HepG2 (cell line): Measurements from ENCODE around the gene LRTM2. TPM values are rescaled to one million over a fixed set of nuclear protein-coding genes. Genes with fewer than 3 reads are reported as not detected.

Experiments used
- ARID2 ChIP-seq: sonication (generic); formaldehyde crosslinking; IDR thresholded peaks from 2 replicates; pipeline ENCODE4 v1.8.1; 2022; ENCODE audit warnings: mild to moderate bottlenecking, missing genetic modification reagents, borderline replicate concordance
- DNMT3B ChIP-seq: conservative IDR thresholded peaks from 2 replicates; pipeline ENCODE4 v1.6.1; 2016; ENCODE audit warnings: missing biosample characterization, control low read depth
- HNF4G ChIP-seq, 2 experiments: sonication (generic) in 1 of 2; formaldehyde crosslinking in 1 of 2; IDR thresholded peaks; 2 replicates each; pipeline versions ENCODE4 v1.4.0 to v1.6.1; 2011 to 2020; ENCODE audit warnings: borderline replicate concordance in 2 of 2, low read depth in 2 of 2, mild to moderate bottlenecking in 2 of 2, low read length in 1 of 2, missing genetic modification reagents in 1 of 2, moderate library complexity in 1 of 2
- IKZF4 ChIP-seq: sonication (generic); formaldehyde crosslinking; IDR thresholded peaks from 2 replicates; pipeline ENCODE4 v1.5.1; 2020; ENCODE audit warnings: borderline replicate concordance, mild to moderate bottlenecking, low read depth, missing genetic modification reagents; ENCODE audit errors: not compliant biosample characterization
- MIXL1 ChIP-seq: IDR thresholded peaks from 2 replicates; pipeline ENCODE4 v1.6.1; 2016
- RELA ChIP-seq: sonication (generic); formaldehyde crosslinking; IDR thresholded peaks from 2 replicates; pipeline ENCODE4 v1.4.0; 2020; ENCODE audit warnings: missing genetic modification reagents
- SNAI1 ChIP-seq: sonication (generic); formaldehyde crosslinking; IDR thresholded peaks from 2 replicates; pipeline ENCODE4 v1.5.0; 2020; ENCODE audit warnings: mild to moderate bottlenecking, missing genetic modification reagents, borderline replicate concordance
- SOX13 ChIP-seq, 3 experiments: fragments of 450-650 bp in 1 of 3; sonication (generic) in 1 of 3; formaldehyde crosslinking in 1 of 3; IDR thresholded peaks in 2 of 3; conservative IDR thresholded peaks in 1 of 3; 2 replicates each; pipeline versions ENCODE4 v1.5.0 to v1.6.1; 2016 to 2020; ENCODE audit warnings: antibody characterized with exemption in 1 of 3, mild to moderate bottlenecking in 1 of 3, missing compliant biosample characterization in 1 of 3, missing genetic modification reagents in 1 of 3, moderate library complexity in 1 of 3
- SRSF1 ChIP-seq: fragments of 200-400 bp; formaldehyde crosslinking; optimal IDR thresholded peaks from 2 replicates; pipeline ENCODE3; 2017; ENCODE audit warnings: mild to moderate bottlenecking, low read depth, low read length, moderate library complexity
- TARDBP ChIP-seq: sonication (generic); formaldehyde crosslinking; IDR thresholded peaks from 2 replicates; pipeline ENCODE4 v1.8.0; 2022; ENCODE audit warnings: mild to moderate bottlenecking, missing genetic modification reagents
- TBP ChIP-seq: sonication (generic); formaldehyde crosslinking; IDR thresholded peaks from 2 replicates; pipeline ENCODE4 v1.5.0; 2020; ENCODE audit warnings: missing genetic modification reagents
- ZFY ChIP-seq: sonication (generic); formaldehyde crosslinking; IDR thresholded peaks from 2 replicates; pipeline ENCODE4 v1.4.0; 2020; ENCODE audit warnings: missing genetic modification reagents
- ZMYM3 ChIP-seq: sonication (generic); formaldehyde crosslinking; IDR thresholded peaks from 2 replicates; pipeline ENCODE4 v1.5.1; 2020; ENCODE audit warnings: mild to moderate bottlenecking, missing genetic modification reagents
- ZNF143 ChIP-seq: sonication (generic); formaldehyde crosslinking; IDR thresholded peaks from 2 replicates; pipeline ENCODE4 v1.4.0; 2020; ENCODE audit warnings: missing genetic modification reagents
- ZNF333 ChIP-seq: sonication (generic); formaldehyde crosslinking; IDR thresholded peaks from 2 replicates; pipeline ENCODE4 v1.4.0; 2020; ENCODE audit warnings: mild to moderate bottlenecking, missing genetic modification reagents, borderline replicate concordance
- ZNF430 ChIP-seq: sonication (generic); formaldehyde crosslinking; IDR thresholded peaks from 2 replicates; pipeline ENCODE4 v1.9.0; 2021; ENCODE audit warnings: mild to moderate bottlenecking, missing genetic modification reagents
- ZNF629 ChIP-seq: sonication (generic); formaldehyde crosslinking; conservative IDR thresholded peaks from 2 replicates; pipeline ENCODE4 v1.5.0; 2020; ENCODE audit warnings: missing genetic modification reagents
- ZNF724P ChIP-seq: sonication (generic); formaldehyde crosslinking; IDR thresholded peaks from 2 replicates; pipeline ENCODE4 v1.8.0; 2022; ENCODE audit warnings: missing genetic modification reagents, borderline replicate concordance
- ZNF775 ChIP-seq: sonication (generic); formaldehyde crosslinking; IDR thresholded peaks from 2 replicates; pipeline ENCODE4 v1.4.0; 2020; ENCODE audit warnings: missing genetic modification reagents, mild to moderate bottlenecking, moderate library complexity, borderline replicate concordance
- ZSCAN9 ChIP-seq: IDR thresholded peaks from 2 replicates; pipeline ENCODE4 v1.6.1; 2016; ENCODE audit warnings: borderline replicate concordance
- polyA plus RNA-seq, 8 experiments: library from polyadenylated mRNA; depleted of rRNA in 3 of 8; stranded (reverse) in 7 of 8; unstranded in 1 of 8; fragments of >200 nt; fragmentation: Illumina TruSeq in 4 of 8; extraction: Trizol in 4 of 8; gene quantifications; 2 replicates each; pipeline versions ENCODE4 v1.2.1 to v1.2.3, GENCODE V29; 2011 to 2016; ENCODE audit warnings: low read depth in 4 of 8, missing spikeins in 1 of 8, mixed read lengths in 1 of 8; ENCODE audit not compliant: insufficient read depth in 1 of 8
- total RNA-seq, 5 experiments: library from RNA; depleted of rRNA; stranded (reverse); fragments of >200 nt; fragmentation: Illumina TruSeq; extraction: Trizol; gene quantifications; 2 replicates each; pipeline ENCODE4 v1.2.3, GENCODE V29; 2016; ENCODE audit warnings: low read depth in 1 of 5
- TF ChIP-seq, protein P1 (sequence below): sonication (generic); formaldehyde crosslinking; IDR thresholded peaks from 2 replicates; pipeline ENCODE4 v1.8.1; 2023; ENCODE audit warnings: mild to moderate bottlenecking, moderate library complexity, missing genetic modification reagents
- TF ChIP-seq, protein P2 (sequence below): IDR thresholded peaks from 2 replicates; pipeline ENCODE4 v1.6.1; 2016; ENCODE audit warnings: missing compliant biosample characterization, missing genetic modification reagents, borderline replicate concordance
- TF ChIP-seq, protein P3 (sequence below): sonication (generic); formaldehyde crosslinking; IDR thresholded peaks from 2 replicates; pipeline ENCODE4 v1.5.0; 2020; ENCODE audit warnings: missing genetic modification reagents
- TF ChIP-seq, protein P4 (sequence below): sonication (generic); formaldehyde crosslinking; IDR thresholded peaks from 2 replicates; pipeline ENCODE4 v1.5.0; 2020; ENCODE audit warnings: mild to moderate bottlenecking, missing genetic modification reagents

Gene LRTM2
- total and polyA plus RNA-seq, 2 of the 13 experiments (the other 11 are each of a cell fraction or from before 2014, with no cell fraction given), result 0.09 TPM; not detected in 1

DNA sequence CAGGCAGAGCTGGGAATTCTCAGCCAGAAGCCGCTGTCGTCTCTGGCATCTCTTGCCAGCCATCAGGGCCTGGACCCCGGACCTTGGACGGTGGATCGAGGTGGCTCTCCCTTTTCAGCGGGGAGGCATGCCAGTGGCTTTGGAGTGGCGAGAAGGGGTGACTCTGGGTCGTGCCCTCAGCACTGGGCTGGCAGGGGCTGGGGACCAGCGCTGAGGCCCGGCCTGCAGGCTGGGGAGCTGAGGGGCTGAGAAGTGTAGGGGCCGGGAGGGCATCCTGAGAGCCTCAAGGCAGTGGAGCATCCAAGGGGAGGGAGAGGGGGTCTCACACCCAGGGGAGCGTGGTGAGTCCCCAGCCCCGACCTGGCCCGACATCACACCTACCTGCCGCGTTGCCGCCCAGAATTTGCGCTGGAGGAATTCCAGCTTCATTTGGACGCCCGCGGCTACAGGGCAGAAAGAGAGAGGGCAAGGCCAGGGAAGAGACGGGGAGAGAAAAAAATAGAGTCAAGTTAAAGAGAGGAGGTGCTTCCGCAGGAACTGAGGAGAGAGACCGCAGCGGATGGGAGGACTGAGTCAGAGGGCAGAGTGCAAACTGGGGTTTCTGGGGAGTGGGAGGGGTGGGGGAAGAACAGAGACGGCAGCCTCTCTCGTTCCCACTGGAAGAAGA lies 9.0 kb upstream of the LRTM2 start (continued):
- TF ChIP-seq, protein P1, sequence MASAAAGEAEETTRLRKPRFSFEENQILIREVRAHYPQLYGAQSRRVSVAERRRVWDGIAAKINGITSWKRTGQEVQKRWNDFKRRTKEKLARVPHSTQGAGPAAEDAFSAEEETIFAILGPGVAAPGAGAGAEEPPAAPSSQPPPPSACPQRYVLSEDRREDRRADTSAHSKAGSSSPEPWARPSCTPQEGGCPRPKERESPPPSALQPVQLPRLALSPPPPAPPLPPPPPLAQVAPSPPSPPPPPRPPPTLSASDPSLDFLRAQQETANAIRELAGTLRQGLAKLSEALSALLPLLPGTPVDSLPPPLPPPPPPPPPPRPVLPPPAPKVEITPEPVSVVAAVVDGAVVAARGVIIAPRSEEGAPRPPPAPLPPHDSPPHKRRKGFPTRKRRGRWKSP (CRISPR knock-in tag), result 0 out of 2 replicates have a peak, but pooled peaks have one; percentile 41
- TF ChIP-seq, protein P2, sequence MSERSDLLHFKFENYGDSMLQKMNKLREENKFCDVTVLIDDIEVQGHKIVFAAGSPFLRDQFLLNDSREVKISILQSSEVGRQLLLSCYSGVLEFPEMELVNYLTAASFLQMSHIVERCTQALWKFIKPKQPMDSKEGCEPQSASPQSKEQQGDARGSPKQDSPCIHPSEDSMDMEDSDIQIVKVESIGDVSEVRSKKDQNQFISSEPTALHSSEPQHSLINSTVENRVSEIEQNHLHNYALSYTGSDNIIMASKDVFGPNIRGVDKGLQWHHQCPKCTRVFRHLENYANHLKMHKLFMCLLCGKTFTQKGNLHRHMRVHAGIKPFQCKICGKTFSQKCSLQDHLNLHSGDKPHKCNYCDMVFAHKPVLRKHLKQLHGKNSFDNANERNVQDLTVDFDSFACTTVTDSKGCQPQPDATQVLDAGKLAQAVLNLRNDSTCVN, result no peak
- TF ChIP-seq TARDBP (CRISPR knock-in tag) (no peak), ZNF775 (CRISPR knock-in tag) (no peak), ZNF333 (CRISPR knock-in tag) (no peak), IKZF4 (CRISPR knock-in tag) (no peak), ZMYM3 (CRISPR knock-in tag) (peak; percentile 63; the same call in 1 of the 2 replicates), SNAI1 (no peak), RELA (CRISPR knock-in tag) (no peak), ZSCAN9 (CRISPR knock-in tag) (no peak), TBP (CRISPR knock-in tag) (no peak), ARID2 (CRISPR knock-in tag) (no peak), SRSF1 (no peak), DNMT3B (CRISPR knock-in tag) (no peak), HNF4G (IDR thresholded peaks at IDR 0.05; ENCODE audit: borderline replicate concordance, low read depth, low read length) (peak; percentile 74), HNF4G (CRISPR knock-in tag; IDR thresholded peaks at IDR 0.05; ENCODE audit: borderline replicate concordance, low read depth) (0 out of 2 replicates have a peak, but pooled peaks have one; percentile 27), ZNF629 (no peak), ZNF143 (CRISPR knock-in tag) (peak; percentile 23), SOX13 (IDR thresholded peaks at IDR 0.05) (no peak), SOX13 (CRISPR knock-in tag; conservative IDR thresholded peaks at IDR 0.05 in 1 of 2, IDR thresholded peaks at IDR 0.05 in 1 of 2) (peak in 1 of 2 experiments; percentile 17; a peak in 1 of 4 replicates), ZNF430 (CRISPR knock-in tag) (no peak), ZNF724P (CRISPR knock-in tag) (no peak), ZFY (CRISPR knock-in tag) (peak; percentile 64), MIXL1 (CRISPR knock-in tag) (no peak)
- TF ChIP-seq, protein P3, sequence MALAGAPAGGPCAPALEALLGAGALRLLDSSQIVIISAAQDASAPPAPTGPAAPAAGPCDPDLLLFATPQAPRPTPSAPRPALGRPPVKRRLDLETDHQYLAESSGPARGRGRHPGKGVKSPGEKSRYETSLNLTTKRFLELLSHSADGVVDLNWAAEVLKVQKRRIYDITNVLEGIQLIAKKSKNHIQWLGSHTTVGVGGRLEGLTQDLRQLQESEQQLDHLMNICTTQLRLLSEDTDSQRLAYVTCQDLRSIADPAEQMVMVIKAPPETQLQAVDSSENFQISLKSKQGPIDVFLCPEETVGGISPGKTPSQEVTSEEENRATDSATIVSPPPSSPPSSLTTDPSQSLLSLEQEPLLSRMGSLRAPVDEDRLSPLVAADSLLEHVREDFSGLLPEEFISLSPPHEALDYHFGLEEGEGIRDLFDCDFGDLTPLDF (CRISPR knock-in tag), result no peak
- TF ChIP-seq, protein P4, sequence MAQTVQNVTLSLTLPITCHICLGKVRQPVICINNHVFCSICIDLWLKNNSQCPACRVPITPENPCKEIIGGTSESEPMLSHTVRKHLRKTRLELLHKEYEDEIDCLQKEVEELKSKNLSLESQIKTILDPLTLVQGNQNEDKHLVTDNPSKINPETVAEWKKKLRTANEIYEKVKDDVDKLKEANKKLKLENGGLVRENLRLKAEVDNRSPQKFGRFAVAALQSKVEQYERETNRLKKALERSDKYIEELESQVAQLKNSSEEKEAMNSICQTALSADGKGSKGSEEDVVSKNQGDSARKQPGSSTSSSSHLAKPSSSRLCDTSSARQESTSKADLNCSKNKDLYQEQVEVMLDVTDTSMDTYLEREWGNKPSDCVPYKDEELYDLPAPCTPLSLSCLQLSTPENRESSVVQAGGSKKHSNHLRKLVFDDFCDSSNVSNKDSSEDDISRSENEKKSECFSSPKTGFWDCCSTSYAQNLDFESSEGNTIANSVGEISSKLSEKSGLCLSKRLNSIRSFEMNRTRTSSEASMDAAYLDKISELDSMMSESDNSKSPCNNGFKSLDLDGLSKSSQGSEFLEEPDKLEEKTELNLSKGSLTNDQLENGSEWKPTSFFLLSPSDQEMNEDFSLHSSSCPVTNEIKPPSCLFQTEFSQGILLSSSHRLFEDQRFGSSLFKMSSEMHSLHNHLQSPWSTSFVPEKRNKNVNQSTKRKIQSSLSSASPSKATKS (CRISPR knock-in tag), result no peak
